ENCODE results near the gene OAS3.

DNA sequence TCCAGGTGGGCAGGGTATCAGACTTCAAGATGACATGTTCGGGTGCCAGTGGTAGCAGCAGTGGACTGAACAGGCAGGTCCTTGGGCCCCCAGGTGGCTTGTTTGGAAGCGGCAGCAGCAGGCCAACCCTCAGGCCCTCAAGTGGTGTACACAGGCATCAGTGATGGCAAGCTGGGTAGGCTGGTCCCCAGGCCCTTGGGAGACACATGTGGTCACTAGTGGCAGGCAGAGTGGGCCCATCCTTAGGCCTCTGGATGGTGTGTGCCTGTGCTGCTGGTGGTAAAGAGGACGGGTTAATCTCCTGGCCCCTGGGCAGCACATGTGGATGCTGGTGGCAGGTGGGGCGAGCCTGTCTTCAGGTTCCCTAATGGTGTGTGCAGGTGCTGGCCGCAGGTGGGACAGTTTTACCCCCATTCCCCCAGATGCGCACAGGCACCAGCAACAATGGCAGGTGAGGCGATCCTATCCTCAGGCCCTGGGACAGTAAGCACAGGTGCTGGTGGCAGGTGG, 48.1 kb downstream of the OAS3 start:
- TF ChIP-seq CTCF (conservative IDR thresholded peaks at IDR 0.05; ENCODE audit: low read depth, low read length) (no peak), EZH2 (IDR thresholded peaks at IDR 0.05; ENCODE audit: borderline replicate concordance, low read depth, low read length, poor library complexity, severe bottlenecking) (no peak)
